GM12873 (cell line): ENCODE data around the gene CTSD.

Source experiments
- TF ChIP-seq, protein P1 (sequence below): IDR thresholded peaks from 2 replicates; pipeline ENCODE4 v1.5.1; 2012; ENCODE audit warnings: low read depth, mild to moderate bottlenecking, moderate library complexity, low read length, control low read depth; ENCODE audit not compliant: insufficient read depth; ENCODE audit errors: missing control alignments

Gene CTSD

DNA sequence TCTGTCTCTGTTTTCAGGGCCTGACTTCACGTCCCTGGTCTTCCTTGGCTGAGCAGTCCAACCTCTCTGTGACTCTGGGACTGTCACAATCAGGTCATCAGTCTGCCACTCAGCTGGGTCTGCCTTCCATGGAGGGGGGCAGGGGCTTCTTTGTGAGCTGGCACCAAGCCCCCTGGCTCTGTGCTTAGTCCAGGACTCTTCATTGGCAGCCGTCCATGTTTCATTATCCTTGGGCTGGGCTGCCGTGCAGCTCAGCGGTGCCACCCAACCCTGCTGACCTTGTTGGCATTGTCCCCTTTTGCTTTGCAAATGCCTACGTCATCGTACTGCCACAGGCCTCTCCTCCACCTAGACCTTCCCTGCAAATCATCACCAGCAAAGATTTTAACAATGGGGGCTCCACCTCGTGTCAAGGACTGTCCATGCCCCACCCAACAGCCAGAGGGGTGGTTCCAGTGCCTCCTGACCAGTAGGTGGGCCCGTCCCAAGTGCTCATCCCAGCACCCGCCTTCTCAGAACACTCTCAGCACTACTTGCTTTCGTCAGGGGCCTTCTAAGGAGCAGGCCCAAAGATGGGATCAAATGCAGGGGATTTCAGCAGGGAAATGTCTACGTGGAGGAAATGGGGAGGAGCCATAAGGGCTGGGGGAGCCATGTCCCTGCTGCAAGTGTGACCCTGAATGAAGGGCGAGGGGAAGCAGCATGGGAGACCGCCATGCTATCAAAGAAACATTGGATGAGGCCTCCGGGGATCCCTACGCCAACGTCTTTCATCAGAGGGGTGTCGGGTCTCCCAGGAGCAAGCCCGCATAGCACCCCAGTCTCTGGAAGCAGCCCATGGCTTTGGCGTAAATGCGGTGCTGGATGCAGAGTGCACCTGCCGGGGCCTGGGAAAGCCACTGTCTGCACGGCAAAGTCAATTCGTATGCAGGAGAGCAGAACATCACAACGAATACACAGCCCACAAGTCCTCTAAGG is 48.5 kb downstream of the CTSD start:
- TF ChIP-seq, protein P1, sequence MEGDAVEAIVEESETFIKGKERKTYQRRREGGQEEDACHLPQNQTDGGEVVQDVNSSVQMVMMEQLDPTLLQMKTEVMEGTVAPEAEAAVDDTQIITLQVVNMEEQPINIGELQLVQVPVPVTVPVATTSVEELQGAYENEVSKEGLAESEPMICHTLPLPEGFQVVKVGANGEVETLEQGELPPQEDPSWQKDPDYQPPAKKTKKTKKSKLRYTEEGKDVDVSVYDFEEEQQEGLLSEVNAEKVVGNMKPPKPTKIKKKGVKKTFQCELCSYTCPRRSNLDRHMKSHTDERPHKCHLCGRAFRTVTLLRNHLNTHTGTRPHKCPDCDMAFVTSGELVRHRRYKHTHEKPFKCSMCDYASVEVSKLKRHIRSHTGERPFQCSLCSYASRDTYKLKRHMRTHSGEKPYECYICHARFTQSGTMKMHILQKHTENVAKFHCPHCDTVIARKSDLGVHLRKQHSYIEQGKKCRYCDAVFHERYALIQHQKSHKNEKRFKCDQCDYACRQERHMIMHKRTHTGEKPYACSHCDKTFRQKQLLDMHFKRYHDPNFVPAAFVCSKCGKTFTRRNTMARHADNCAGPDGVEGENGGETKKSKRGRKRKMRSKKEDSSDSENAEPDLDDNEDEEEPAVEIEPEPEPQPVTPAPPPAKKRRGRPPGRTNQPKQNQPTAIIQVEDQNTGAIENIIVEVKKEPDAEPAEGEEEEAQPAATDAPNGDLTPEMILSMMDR = no peak

DNA sequence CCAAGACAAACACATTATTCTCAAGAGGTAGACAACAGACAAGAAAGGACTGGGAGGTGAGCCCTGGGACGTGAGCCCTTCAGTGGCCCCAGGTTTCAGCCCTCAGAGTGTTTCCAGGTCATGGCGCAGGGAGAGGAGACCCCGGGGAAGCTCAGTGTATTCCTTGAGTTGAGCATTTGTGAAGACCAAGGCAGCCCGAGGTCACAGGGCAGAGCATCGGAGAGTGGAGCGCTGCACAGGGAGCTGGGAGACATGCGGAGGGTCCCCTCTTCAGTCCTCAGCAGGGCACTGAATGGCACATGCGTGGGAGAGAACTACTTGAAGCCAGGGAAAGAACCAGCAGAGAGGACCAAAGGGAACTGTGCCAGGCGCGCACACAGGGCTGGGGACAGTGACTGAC is 55.0 kb downstream of the CTSD start:
- TF ChIP-seq, protein P1 = no peak

DNA sequence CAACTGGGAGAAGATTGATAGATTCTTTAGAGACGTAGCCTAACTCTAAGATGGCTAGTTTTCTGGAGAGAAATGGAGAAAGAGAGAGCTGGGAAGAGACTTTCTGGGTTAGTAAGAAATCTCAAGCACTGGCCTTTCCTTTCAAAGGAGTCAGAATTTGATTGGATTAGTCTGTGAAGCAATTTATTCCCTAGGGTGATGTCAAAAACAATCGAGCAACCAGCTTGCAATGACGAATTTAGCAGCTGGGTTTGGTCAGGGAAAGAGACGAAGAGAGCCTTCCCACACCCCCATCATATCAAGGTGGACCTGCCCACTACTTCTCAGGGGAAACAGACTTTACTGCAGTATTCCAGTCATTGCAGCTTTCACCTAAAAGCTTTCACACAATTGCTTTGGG is 56.0 kb downstream of the CTSD start:
- TF ChIP-seq, protein P1 = no peak

DNA sequence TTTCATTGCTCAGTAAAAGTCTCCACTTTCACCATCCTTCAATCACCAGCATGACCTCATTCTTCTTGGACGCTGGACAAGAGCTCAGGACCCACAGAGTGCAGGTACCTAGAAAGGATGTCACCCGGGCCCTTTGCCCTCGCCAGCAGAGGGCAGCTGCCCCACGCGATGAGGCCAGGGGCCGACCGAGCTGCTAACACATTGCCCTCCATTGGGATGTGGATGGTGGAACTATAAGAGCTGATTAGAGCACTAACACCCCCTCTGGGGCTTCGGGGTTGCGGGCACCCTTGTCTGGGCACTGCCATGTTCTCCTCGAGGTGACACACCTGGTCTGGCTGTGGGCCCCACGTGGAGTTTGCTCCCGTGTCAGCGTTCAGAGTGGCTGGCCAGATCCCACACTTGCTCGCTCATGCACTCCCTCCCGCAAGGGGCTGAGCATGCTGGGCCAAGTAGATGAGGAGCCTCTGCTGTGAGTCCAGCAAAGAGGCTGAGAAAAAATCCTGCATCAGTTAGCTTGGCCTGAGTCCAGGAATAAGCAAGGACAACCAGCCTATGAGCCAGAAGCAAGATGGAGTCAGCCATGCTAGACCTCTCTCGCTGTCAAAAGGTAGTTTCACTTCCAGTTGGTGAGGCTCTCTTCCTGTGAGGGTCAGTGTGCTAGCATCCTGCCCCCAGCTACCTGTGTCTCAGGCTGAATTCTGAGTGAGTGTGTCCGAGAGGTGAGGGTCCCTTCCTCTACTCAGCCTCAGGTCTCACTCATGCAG is 56.9 kb downstream of the CTSD start:
- TF ChIP-seq, protein P1 = no peak

DNA sequence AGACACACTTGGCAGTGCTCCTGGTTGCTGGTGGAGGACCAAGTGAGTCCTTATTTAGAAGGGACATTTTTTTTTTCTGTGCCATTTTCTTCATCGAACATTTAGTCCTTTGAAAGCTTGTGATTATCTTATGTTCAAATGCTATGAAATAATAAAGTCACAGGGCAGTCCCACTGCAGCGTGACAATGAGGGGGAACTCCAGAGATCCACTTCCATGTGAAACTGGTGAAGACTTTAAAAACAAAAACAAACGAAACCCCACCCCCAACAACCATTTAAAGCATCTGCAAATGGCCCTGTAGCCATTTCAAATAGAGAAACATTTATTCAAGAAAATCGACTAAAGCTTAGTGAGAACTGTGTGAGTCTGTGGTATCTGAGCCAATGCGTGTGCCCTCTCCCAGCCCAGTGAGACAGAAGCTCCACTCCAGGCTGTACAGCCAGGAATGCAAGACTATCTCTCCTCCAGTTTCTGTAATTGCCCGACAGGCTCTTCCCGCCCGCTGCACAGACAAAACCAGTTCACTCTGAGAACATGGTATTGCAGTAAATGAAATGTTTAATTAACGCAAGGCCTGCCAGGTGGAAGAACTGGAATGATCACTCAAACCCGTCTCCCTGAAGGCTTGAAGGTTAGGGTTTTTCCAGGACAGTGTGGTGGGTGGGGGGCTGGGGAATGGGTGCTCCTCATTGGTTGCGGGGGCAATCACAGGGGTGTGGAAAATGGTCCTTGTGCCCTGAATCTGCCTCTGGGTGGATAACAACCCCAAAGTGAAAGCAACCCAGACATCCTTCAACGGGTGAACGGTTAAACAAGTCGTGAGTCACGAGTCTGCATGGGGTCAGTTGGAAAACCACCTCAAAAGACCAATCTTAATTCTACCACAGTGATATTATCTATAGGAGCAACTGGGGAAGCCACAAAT is 58.3 kb downstream of the CTSD start:
- TF ChIP-seq, protein P1 = no peak

DNA sequence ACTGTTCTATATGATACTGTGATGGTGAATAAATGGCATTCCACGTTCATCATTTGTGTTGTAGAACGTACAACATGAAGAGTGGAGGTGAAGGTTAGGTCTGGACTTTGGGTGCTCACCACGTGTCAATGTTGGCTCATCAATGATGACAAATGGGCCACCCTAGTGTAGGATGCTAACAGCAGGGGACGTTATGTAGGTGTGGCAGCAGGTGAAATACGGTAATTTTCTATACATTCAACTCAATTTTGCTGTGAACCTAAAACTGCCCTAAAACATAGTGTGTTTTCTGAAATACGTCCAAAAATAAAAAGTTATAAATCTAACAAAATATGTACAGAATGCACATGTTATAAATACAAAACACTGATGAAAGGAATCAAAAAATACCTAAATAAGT is 60.6 kb downstream of the CTSD start:
- TF ChIP-seq, protein P1 = no peak
